Fibroblast of lung (primary cell): ENCODE results near the gene TRIM67. TPM values are rescaled to one million over a fixed set of nuclear protein-coding genes. Genes with fewer than 3 reads are reported as not detected.

ENCODE experiments used
- DNase-seq, 2 donors: peaks; one replicate each; pipeline versions ENCODE4 v3.0.0 to v3.0.0-alpha.2; 2010; ENCODE audit warnings: low read depth in 2 of 2
- H2AFZ ChIP-seq: 2 replicates; pipeline ENCODE4 v1.5.1; 2012; ENCODE audit warnings: low read length, control low read depth, inconsistent platforms
- H3K27ac ChIP-seq: 2 replicates; pipeline ENCODE4 v1.5.1; 2011; ENCODE audit warnings: low read length, control low read depth; ENCODE audit not compliant: insufficient read depth
- H3K27me3 ChIP-seq: 2 replicates; pipeline ENCODE4 v1.5.1; 2011; ENCODE audit warnings: mild to moderate bottlenecking, low read length; ENCODE audit not compliant: control insufficient read depth, insufficient read depth
- H3K36me3 ChIP-seq: 2 replicates; pipeline ENCODE4 v1.5.1; 2011; ENCODE audit warnings: low read length; ENCODE audit not compliant: control insufficient read depth, insufficient read depth
- H3K4me1 ChIP-seq: 2 replicates; pipeline ENCODE4 v1.5.1; 2011; ENCODE audit warnings: low read length; ENCODE audit not compliant: control insufficient read depth, insufficient read depth; ENCODE audit errors: extremely low read depth
- H3K4me2 ChIP-seq: 2 replicates; pipeline ENCODE4 v1.5.1; 2011; ENCODE audit warnings: low read length, control low read depth; ENCODE audit not compliant: insufficient read depth; ENCODE audit errors: extremely low read depth
- H3K4me3 ChIP-seq, 4 experiments: fragments of 200-600 bp in 1 of 4; sonication (generic) in 1 of 4; replicated peaks in 1 of 4; 2 replicates each; pipeline ENCODE4 v1.5.1; 2011 to 2016; ENCODE audit warnings: low read length in 4 of 4, low read depth in 3 of 4, mild to moderate bottlenecking in 3 of 4, control low read depth in 2 of 4, inconsistent platforms in 1 of 4, mixed read lengths in 1 of 4; ENCODE audit not compliant: insufficient read depth in 1 of 4; ENCODE audit errors: control extremely low read depth in 1 of 4
- H3K79me2 ChIP-seq: 2 replicates; pipeline ENCODE4 v1.5.1; 2012; ENCODE audit warnings: mild to moderate bottlenecking, low read length, inconsistent platforms; ENCODE audit not compliant: control insufficient read depth, insufficient read depth
- H3K9ac ChIP-seq: 2 replicates; pipeline ENCODE4 v1.5.1; 2011; ENCODE audit warnings: mild to moderate bottlenecking, low read length, control low read depth; ENCODE audit not compliant: insufficient read depth
- H3K9me3 ChIP-seq: 2 replicates; pipeline ENCODE4 v1.5.1; 2012; ENCODE audit warnings: low read depth, low read length; ENCODE audit not compliant: control insufficient read depth, insufficient read depth
- H4K20me1 ChIP-seq: 2 replicates; pipeline ENCODE4 v1.5.1; 2011; ENCODE audit warnings: low read length; ENCODE audit not compliant: control insufficient read depth, insufficient read depth; ENCODE audit errors: extremely low read depth
- EZH2 ChIP-seq: IDR thresholded peaks from 2 replicates; pipeline ENCODE4 v1.5.1; 2012; ENCODE audit warnings: low read length, control low read depth, mild to moderate bottlenecking; ENCODE audit errors: missing control alignments
- polyA plus RNA-seq, 2 donors: library from polyadenylated mRNA; depleted of rRNA in 1 of 2; stranded (reverse) in 1 of 2; unstranded in 1 of 2; fragments of >200 nt; gene quantifications; 2 replicates each; pipeline ENCODE4 v1.2.1, GENCODE V29; 2011 to 2012; ENCODE audit warnings: missing spikeins in 1 of 2
- total RNA-seq: library from RNA; depleted of rRNA; stranded (reverse); fragments of >200 nt; gene quantifications from 2 replicates; pipeline ENCODE4 v1.2.1, GENCODE V29; 2014
- TF ChIP-seq, protein P1 (sequence below), 2 donors: IDR thresholded peaks in 1 of 2; conservative IDR thresholded peaks in 1 of 2; 1 replicate in 1 of 2; 2 replicates in 1 of 2; pipeline ENCODE4 v1.5.1; 2011 to 2012; ENCODE audit warnings: low read length in 2 of 2, control low read depth in 1 of 2, inconsistent platforms in 1 of 2, low read depth in 1 of 2, mild to moderate bottlenecking in 1 of 2

TRIM67 gene
- total and polyA plus RNA-seq, 2 donors (not counting 1 experiment from before 2014, with no cell fraction given): 0.02 to 0.17 TPM

DNA sequence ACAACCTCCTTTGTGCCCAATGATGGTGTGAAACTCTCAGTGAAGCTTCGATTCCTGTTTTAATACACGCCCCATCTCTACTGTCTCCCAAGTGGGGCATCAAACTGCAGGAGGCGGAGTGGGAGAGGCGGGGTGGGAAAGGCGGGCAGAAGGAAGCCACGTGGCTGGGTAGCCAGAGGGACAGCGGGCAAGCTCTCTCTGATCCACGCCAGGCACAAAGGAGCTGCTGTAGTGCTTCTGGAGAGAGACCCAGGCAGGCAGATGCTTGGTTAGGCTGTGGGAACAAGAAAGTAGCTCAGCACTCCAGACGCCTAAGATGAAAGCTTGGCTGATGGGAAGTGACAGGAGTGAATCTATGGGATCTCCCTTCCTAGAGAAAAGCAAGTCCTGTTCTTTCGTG lies 25.7 kb downstream of the TRIM67 start:
- H3K4me3 ChIP-seq: no peak overlapping the region
- no peak overlapping the region for H3K9ac ChIP-seq
- H3K4me1 ChIP-seq: no peaks in the 10 kb centered on the region
- H3K36me3 ChIP-seq: no peaks in the 10 kb centered on the region
- H4K20me1 ChIP-seq: no peaks in the 10 kb centered on the region
- no peaks in the 10 kb centered on the region for H3K27me3 ChIP-seq
- DNase-seq: no peak
- H2AFZ ChIP-seq: no peak overlapping the region
- no peaks in the 10 kb centered on the region for H3K9me3 ChIP-seq
- no peaks in the 10 kb centered on the region for H3K79me2 ChIP-seq
- TF ChIP-seq, protein P1, sequence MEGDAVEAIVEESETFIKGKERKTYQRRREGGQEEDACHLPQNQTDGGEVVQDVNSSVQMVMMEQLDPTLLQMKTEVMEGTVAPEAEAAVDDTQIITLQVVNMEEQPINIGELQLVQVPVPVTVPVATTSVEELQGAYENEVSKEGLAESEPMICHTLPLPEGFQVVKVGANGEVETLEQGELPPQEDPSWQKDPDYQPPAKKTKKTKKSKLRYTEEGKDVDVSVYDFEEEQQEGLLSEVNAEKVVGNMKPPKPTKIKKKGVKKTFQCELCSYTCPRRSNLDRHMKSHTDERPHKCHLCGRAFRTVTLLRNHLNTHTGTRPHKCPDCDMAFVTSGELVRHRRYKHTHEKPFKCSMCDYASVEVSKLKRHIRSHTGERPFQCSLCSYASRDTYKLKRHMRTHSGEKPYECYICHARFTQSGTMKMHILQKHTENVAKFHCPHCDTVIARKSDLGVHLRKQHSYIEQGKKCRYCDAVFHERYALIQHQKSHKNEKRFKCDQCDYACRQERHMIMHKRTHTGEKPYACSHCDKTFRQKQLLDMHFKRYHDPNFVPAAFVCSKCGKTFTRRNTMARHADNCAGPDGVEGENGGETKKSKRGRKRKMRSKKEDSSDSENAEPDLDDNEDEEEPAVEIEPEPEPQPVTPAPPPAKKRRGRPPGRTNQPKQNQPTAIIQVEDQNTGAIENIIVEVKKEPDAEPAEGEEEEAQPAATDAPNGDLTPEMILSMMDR (conservative IDR thresholded peaks at IDR 0.05 in 1 of 2, IDR thresholded peaks at IDR 0.05 in 1 of 2; ENCODE audit: low read depth in 1 of 2, low read length in 2 of 2): no peak
- TF ChIP-seq EZH2: no peak
- H3K4me2 ChIP-seq: no peak overlapping the region
- no peak overlapping the region for H3K27ac ChIP-seq

DNA sequence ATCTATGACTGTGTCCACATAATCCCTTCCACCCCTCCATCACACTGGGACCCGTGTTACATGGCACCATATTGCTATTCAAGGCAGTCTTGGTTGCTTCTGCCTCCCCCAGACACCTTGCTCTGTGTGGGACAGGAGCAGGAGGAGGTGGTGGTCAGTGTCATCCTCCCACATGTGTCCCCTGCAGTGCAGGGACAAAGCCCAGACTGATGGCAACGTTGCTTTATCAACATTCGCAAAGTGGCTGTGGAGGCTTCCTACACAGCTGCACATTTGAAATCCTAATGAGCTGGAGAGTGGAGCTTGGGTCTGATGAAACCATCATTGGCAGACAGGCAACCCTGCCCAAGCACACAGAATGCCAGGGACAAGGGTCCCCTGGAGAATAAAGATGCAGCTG lies 26.2 kb downstream of the TRIM67 start:
- no peaks in the 10 kb centered on the region for H3K4me1 ChIP-seq
- H4K20me1 ChIP-seq: no peaks in the 10 kb centered on the region
- TF ChIP-seq, protein P1 (conservative IDR thresholded peaks at IDR 0.05 in 1 of 2, IDR thresholded peaks at IDR 0.05 in 1 of 2; ENCODE audit: low read depth in 1 of 2, low read length in 2 of 2): no peak
- TF ChIP-seq EZH2: no peak
- no peak overlapping the region for H3K4me3 ChIP-seq
- no peak overlapping the region for H2AFZ ChIP-seq
- no peaks in the 10 kb centered on the region for H3K36me3 ChIP-seq
- DNase-seq: no peak
- no peaks in the 10 kb centered on the region for H3K27me3 ChIP-seq
- H3K27ac ChIP-seq: no peak overlapping the region
- H3K79me2 ChIP-seq: no peaks in the 10 kb centered on the region
- H3K9me3 ChIP-seq: no peaks in the 10 kb centered on the region
- H3K9ac ChIP-seq: no peak overlapping the region
- H3K4me2 ChIP-seq: no peak overlapping the region

DNA sequence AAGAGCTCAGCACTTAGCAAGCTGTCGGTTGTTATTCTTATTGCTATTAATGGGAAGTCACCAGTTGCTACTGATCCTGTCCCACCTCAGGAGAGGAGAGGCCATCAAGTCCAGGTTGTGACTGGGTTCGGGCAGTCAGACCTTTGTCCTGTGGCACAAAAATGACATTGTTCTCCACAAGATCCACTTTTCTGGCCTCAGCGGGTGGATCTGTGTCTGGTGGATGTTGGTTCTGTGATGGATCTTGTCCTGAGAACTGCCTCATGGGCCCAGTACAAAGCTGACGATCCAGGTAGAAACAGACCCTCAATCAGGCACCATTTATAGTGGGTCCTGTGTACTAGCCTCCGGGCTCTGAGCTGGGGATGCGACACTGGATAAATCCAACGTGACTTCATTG lies 26.9 kb downstream of the TRIM67 start:
- no peak overlapping the region for H3K4me3 ChIP-seq
- H3K36me3 ChIP-seq: no peaks in the 10 kb centered on the region
- DNase-seq: no peak
- H3K79me2 ChIP-seq: no peaks in the 10 kb centered on the region
- H3K9ac ChIP-seq: no peak overlapping the region
- no peak overlapping the region for H2AFZ ChIP-seq
- no peak overlapping the region for H3K4me2 ChIP-seq
- no peak overlapping the region for H3K27ac ChIP-seq
- no peaks in the 10 kb centered on the region for H3K27me3 ChIP-seq
- TF ChIP-seq EZH2: no peak
- TF ChIP-seq, protein P1 (conservative IDR thresholded peaks at IDR 0.05 in 1 of 2, IDR thresholded peaks at IDR 0.05 in 1 of 2; ENCODE audit: low read depth in 1 of 2, low read length in 2 of 2): no peak
- H4K20me1 ChIP-seq: no peaks in the 10 kb centered on the region
- no peaks in the 10 kb centered on the region for H3K9me3 ChIP-seq
- no peaks in the 10 kb centered on the region for H3K4me1 ChIP-seq
